AG09309 (cell line): ENCODE results near the gene OR8B4.
"Not testable (repeated sequence)": the region's sequence is repeated elsewhere in the genome, so short reads cannot be mapped to it uniquely, and the experiment has no call there.

ENCODE experiments used
- DNase-seq: peaks from one replicate; pipeline ENCODE4 v3.0.0-alpha.2; 2010; ENCODE audit warnings: low read depth
- H3K4me3 ChIP-seq: 2 replicates; pipeline ENCODE4 v1.5.1; 2011; ENCODE audit warnings: mild to moderate bottlenecking, low read depth, low read length, moderate library complexity; ENCODE audit not compliant: control insufficient read depth
- TF ChIP-seq, protein P1 (sequence below): IDR thresholded peaks from 2 replicates; pipeline ENCODE4 v1.5.1; 2011; ENCODE audit warnings: mild to moderate bottlenecking, low read depth, low read length, inconsistent platforms; ENCODE audit not compliant: insufficient read depth, control insufficient read depth; ENCODE audit errors: missing control alignments

The OR8B4 gene

DNA sequence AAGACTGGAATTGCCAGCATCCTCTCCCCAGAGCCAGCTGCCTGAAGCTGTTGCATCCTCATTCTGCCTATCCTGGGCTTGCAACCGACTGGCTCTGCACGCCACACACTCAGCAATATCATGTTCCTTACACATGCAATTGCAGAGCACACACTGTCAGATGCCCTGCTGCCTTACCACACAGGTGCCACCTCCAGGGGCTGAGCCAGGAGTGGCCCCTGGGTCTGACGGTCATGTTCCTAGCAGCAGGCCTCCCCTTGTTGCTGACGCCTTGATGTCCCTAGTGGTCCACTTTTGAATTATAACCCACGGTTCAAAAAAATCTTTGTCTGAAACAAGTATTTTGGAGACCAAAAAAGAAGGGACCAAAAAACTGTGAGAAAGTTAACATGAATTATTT lies 39.3 kb upstream of the OR8B4 start:
- no peak overlapping the region for H3K4me3 ChIP-seq
- TF ChIP-seq, protein P1, sequence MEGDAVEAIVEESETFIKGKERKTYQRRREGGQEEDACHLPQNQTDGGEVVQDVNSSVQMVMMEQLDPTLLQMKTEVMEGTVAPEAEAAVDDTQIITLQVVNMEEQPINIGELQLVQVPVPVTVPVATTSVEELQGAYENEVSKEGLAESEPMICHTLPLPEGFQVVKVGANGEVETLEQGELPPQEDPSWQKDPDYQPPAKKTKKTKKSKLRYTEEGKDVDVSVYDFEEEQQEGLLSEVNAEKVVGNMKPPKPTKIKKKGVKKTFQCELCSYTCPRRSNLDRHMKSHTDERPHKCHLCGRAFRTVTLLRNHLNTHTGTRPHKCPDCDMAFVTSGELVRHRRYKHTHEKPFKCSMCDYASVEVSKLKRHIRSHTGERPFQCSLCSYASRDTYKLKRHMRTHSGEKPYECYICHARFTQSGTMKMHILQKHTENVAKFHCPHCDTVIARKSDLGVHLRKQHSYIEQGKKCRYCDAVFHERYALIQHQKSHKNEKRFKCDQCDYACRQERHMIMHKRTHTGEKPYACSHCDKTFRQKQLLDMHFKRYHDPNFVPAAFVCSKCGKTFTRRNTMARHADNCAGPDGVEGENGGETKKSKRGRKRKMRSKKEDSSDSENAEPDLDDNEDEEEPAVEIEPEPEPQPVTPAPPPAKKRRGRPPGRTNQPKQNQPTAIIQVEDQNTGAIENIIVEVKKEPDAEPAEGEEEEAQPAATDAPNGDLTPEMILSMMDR, result no peak
- DNase-seq, result no peak

DNA sequence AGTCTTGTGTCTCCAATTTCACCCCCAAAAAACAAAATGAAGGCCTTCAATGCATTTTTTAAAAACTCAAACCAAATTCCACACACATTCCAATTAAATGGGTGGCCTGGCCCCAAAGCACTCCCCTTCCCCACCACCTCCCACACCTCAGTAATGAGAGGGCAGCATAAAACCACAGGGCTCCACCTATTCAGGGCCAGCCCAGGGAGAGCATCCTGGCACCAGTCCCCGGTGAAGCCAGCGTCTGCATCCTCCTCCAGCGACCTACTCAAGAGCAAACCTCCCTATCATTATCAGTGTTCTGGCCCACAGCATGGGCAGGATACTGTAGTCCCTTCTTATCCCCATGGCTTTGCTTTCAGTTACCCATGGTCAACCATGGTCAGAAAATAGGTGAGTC lies 38.7 kb upstream of the OR8B4 start:
- no peak overlapping the region for H3K4me3 ChIP-seq
- TF ChIP-seq, protein P1, result no peak
- no peak for DNase-seq

DNA sequence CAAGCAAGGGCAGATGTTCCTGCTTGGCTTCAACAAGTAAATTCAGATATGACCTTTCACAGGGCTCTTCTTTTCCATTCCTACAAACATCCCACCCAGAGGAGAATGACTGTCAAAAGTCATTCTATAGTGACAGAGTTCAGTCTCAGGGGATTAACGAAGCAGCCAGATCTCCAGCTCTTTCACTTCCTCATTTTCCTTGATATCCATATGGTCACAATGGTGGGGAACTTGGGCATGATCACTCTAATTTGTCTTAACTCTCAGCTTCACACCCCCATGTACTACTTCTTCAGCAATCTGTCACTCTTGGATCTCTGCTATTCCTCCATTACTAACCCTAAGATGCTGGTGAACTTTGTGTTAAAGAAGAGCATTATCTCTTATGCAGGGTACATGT lies 35.8 kb upstream of the OR8B4 start:
- H3K4me3 ChIP-seq, result no peak overlapping the region
- TF ChIP-seq, protein P1, result no peak
- no peak for DNase-seq

- not testable (repeated sequence) for DNase-seq, H3K4me3 ChIP-seq
These were observed 34.7 kb upstream of the OR8B4 start for GRCh38 chr11:124459379-124459778.

DNA sequence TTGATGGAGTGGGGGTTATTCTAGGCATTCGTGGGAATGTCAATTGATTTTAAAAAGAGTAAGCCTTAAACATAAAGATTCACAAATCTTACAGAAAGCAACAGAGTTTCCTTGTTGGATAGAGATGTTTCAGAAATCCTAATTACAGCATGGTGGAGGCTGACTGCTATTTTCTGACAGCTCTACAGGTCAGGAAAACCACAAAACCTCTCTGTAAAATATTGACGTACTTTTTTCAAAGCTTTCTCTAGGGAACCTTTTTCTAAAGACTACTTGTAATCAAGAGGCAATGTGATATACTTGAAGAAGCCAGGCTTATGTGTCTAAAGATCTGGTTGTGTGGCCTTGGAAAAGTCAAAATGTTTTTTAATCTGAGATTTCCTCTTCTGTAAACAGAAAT lies 29.9 kb upstream of the OR8B4 start:
- TF ChIP-seq, protein P1, result no peak
- no peak overlapping the region for H3K4me3 ChIP-seq
- DNase-seq, result no peak

DNA sequence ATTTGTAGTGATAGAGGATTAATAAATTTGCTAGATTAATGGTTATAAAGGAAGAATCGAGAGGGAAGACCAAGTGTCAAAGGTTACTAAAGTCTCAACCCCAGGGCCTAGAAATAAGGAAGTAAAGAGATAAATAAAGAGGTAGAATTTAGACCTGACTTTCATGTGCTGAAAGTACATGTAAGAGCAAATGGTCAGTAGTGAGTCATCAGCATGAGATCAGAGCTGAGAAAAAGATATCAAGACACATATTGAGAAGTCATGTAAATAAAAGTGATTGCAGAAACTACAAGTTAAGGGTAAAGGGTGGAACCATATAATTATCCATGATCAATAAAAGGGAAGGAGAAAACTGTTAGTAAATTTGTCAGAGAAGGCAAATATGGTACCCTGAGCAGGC lies 22.2 kb upstream of the OR8B4 start:
- TF ChIP-seq, protein P1, result no peak
- DNase-seq, result no peak
- no peak overlapping the region for H3K4me3 ChIP-seq

GRCh38 chr11:124445646-124446150 lies 21.0 kb upstream of the OR8B4 start, which contains the start of gene OR8B8:
OR8B8 (minus strand) TSS chr11:124445696; CDS start chr11:124441085, 4,611 bp downstream.
- TF ChIP-seq, protein P1, result no peak
- H3K4me3 ChIP-seq, result no peak within 1 kb of the TSS
- DNase-seq, result no peak
